NCI-H1694 treated with DMSO at 0.1 percent for 48 hours (cell line): ENCODE measurements around the gene FAM89B.

Experiments
- DNase-seq: peaks from one replicate; lab custom pipeline; 2025; lab: John Stamatoyannopoulos, UW

The FAM89B gene

GRCh38 chr11:65610404-65610803 is 38.1 kb downstream of the FAM89B start:
- no peak for DNase-seq

GRCh38 chr11:65611028-65611757 is 38.9 kb downstream of the FAM89B start:
- DNase-seq: no peak

- no peak for DNase-seq
Measured at GRCh38 chr11:65611758-65612603, 39.6 kb downstream of the FAM89B start.

GRCh38 chr11:65612691-65613090 is 40.4 kb downstream of the FAM89B start:
- no peak for DNase-seq

GRCh38 chr11:65613091-65613928 is 41.0 kb downstream of the FAM89B start:
- DNase-seq: no peak

DNA sequence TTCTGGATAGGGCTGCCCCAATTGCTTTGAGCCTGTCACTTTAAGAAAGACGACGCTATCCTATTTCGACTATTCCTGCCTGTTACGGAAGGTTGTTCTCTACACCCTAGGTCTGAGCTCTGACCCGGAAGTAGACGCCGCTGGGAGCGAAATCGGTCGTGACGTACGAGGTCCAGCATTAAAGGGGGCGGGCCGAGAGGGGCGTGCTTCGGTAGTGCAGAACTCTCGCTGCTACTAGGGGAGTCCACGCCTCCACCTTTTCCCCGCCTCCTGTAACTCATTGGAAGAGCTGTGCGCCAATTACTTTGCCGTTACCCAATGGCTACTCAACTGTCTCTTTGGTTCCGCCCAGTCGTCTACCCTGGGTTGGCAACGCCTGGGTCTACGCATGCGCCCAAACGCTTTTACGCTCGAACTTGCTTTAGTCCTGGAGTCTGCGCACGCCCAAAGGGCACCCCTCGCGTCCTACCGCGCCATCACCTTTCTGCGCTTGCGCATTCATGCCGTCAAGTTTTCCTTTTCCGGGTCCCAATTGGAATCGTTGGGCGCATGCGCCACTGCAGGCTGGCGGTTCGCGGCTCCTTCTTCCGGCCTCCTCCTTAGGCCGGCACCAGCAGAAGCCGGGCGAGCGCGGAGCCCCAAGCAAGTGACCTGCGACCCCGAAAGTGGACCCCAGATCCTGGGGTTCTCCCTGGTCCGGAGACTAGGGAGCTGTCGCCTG is 43.1 kb downstream of the FAM89B start, which contains the start of gene PCNX3:
PCNX3 (plus strand) TSS at position 548 of the 721 bp plus-strand sequence. CDS start 536 bp downstream, outside the sequence.
- DNase-seq: peak; percentile 99

DNA sequence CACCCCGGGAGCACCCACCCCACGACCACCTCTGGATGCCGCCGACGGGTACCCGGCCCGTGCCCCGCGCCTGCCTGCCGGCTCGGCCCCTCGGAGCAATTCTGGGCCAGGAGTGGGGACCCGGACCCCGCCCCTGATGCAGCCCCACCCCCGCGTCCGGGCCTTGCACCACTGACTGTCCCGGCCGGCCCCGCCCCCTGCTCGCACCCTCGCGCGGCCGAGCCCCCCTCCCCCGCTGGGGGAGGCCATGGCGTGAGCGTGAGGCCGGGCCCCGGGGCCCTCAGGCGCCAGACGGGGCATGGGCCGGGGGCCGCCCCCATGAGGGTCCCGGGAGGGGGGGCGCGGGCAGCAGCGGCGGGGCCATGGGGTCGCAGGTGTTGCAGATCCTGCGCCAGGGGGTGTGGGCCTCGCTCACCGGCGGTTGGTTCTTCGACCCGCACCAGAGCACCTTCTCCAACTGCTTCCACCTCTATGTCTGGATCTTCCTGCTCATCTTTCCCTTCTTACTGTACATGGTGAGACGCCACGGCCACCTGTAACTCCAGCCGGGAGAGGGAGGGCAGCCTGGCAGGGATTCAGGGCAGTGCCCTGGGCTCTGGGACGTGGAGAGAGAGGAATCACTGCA is 43.7 kb downstream of the FAM89B start:
- no peak for DNase-seq

- no peak for DNase-seq
Measured at GRCh38 chr11:65616575-65617001, 44.2 kb downstream of the FAM89B start.

- DNase-seq: no peak
Measured at GRCh38 chr11:65617136-65617850, 45.0 kb downstream of the FAM89B start.

DNA sequence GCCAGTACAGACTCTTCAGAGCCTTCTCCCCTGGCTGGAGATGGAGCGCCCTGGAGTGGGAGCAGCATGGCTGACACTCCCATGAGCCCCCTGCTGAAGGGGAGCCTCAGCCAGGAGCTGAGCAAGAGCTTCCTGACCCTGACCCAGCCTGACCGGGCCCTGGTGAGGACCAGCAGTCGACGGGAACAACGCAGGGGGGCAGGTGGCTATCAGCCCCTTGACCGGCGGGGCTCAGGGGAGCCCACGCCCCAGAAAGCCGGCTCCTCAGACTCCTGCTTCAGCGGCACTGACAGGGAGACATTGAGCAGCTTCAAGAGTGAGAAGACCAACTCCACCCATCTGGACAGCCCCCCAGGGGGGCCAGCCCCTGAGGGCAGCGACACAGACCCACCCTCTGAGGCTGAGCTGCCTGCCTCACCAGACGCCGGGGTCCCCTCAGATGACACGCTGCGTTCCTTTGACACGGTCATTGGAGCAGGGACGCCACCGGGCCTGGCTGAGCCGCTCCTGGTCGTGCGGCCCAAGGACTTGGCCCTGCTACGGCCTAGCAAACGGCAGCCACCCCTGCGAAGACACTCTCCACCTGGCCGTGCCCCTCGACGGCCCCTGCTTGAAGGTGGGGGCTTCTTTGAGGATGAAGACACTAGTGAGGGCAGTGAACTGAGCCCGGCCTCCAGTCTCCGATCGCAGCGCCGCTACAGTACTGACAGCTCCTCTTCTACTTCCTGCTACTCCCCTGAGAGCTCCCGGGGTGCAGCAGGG is 45.8 kb downstream of the FAM89B start:
- no peak for DNase-seq

DNA sequence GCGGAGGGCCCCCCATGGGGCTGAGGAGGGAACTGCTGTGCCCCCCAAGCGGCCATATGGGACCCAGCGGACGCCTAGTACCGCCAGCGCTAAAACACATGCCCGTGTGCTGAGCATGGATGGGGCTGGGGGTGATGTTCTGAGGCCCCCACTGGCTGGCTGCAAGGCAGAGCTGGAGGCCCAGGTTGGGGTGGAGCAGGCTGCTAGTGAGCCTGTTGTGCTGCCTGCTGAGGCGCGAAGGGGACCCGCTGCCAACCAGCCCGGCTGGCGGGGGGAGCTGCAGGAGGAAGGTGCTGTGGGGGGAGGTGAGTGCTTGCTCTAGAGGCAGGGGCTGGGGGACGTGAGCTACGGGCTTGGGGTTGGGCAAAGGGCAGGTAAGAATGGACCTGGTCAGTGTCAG is 46.4 kb downstream of the FAM89B start:
- DNase-seq: no peak

DNA sequence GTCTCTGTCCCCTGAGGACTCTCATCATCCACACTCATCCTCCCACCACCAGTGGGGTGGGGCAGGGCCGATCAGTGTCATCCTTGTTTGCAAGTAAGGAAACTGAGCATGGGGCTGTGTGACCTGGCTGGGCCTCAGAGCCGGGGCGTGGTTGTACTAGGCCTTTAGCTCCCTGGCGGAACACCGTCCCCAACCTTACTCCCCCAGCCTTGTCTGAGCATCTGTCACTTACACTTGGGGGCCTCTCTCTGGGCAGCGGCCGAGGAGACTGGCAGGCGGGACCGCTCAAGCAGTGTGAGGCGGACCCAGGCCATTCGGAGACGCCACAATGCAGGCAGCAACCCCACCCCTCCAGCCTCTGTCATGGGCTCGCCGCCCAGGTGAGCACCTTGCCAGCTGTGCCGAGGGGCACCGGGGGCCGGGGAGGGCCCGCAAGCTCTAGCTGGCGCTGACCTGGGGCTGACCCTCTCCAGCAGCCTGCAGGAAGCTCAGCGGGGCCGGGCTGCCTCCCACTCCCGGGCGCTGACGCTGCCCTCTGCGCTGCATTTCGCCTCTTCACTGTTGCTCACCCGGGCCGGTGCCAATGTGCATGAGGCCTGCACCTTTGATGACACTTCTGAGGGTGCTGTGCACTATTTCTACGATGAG is 47.1 kb downstream of the FAM89B start:
- no peak for DNase-seq

- DNase-seq: no peak
Measured at GRCh38 chr11:65620666-65621065, 48.3 kb downstream of the FAM89B start.

DNA sequence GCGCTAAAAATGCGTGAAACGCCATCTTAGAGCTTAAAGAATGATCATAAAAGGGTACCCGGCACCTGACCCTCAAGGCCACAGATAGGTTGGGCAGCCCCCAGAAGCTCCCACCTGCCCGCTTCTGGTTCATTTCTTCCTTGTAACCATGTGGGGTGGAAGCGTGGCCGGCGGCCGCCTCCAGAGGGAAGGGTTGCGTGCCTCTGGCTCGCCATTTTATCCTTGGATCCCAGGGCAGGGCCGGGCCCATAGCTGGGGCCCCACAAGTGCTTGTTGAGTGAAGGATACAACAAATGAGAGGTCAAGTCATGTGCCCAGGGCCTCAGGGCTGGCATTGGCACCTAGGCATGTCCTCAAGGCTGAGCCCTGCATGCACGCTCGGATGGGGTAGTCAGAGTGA is 49.1 kb downstream of the FAM89B start:
- DNase-seq: no peak

DNA sequence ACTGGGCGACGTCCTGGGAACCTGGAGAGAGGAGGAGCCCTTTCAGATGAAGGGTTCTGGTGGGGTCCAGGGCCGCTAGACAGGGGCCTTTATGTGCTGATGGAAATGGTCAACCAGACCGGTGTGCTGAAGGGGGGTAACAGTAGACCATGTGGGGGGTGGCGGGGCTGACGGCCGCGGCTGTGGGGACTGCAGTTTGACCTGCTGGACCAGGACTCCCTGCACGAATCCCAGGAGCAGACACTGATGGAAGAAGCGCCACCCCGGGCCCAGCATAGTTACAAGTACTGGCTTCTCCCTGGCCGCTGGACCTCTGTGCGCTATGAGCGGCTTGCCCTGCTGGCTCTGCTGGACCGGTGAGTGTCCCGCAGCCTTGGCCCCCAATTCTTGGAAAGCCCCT is 49.7 kb downstream of the FAM89B start:
- DNase-seq: no peak

- no peak for DNase-seq
Measured at GRCh38 chr11:65623177-65623576, 50.8 kb downstream of the FAM89B start.
